HG02588 (cell line): Measurements from ENCODE around the gene TAF9.
"Not testable (repeated sequence)": the region's sequence is repeated elsewhere in the genome, so short reads cannot be mapped to it uniquely, and the experiment has no call there.

Source experiments
- ATAC-seq: cut with Tn5 transposase; IDR thresholded peaks from one replicate; pipeline ENCODE4 v1.9.1; 2021; ENCODE audit warnings: mild to moderate bottlenecking, moderate library complexity; ENCODE audit not compliant: unreplicated experiment

The TAF9 gene

GRCh38 chr5:69341520-69342161 is 27.7 kb downstream of the TAF9 start:
- no peak for ATAC-seq

GRCh38 chr5:69335341-69335935 is 33.9 kb downstream of the TAF9 start:
- ATAC-seq, result no peak

GRCh38 chr5:69334793-69335268 is 34.5 kb downstream of the TAF9 start:
- peak; percentile 63 for ATAC-seq

GRCh38 chr5:69333668-69334315 is 35.5 kb downstream of the TAF9 start:
- ATAC-seq, result not testable (repeated sequence)

GRCh38 chr5:69331528-69332445 is 37.5 kb downstream of the TAF9 start:
- no peak for ATAC-seq

GRCh38 chr5:69329905-69330489 is 39.3 kb downstream of the TAF9 start:
- no peak for ATAC-seq

GRCh38 chr5:69326365-69326764 is 43.0 kb downstream of the TAF9 start:
- no peak for ATAC-seq

- no peak for ATAC-seq
Observed at GRCh38 chr5:69317391-69317790, 51.9 kb downstream of the TAF9 start.

- no peak for ATAC-seq
Observed at GRCh38 chr5:69315972-69316371, 53.3 kb downstream of the TAF9 start.
